PFSK-1 (cell line): ENCODE data around the gene IGFLR1.

Experiments
- FOXP2 ChIP-seq: optimal IDR thresholded peaks from 2 replicates; pipeline ENCODE3; 2011; ENCODE audit warnings: borderline replicate concordance, control low read depth, inconsistent platforms; ENCODE audit not compliant: insufficient read depth; ENCODE audit errors: extremely low read length, extremely low read depth
- POLR2AphosphoS5 ChIP-seq: IDR thresholded peaks from 2 replicates; pipeline ENCODE4 v1.6.1; 2012; ENCODE audit warnings: low read depth, mild to moderate bottlenecking, control low read depth, low read length, moderate library complexity
- REST ChIP-seq, 2 experiments: IDR thresholded peaks; 2 replicates each; pipeline versions ENCODE4 v1.6.1 to v1.8.0; 2011 to 2012; ENCODE audit warnings: low read depth in 2 of 2, low read length in 2 of 2, control low read depth in 1 of 2, inconsistent platforms in 1 of 2, mild to moderate bottlenecking in 1 of 2, moderate library complexity in 1 of 2; ENCODE audit not compliant: insufficient read depth in 1 of 2
- SIN3A ChIP-seq: IDR thresholded peaks from 2 replicates; pipeline ENCODE4 v1.6.1; 2012; ENCODE audit warnings: mild to moderate bottlenecking, low read length, moderate library complexity, borderline replicate concordance; ENCODE audit not compliant: insufficient read depth
- TAF1 ChIP-seq: IDR thresholded peaks from 2 replicates; pipeline ENCODE4 v1.6.1; 2012; ENCODE audit warnings: low read length, control low read depth, borderline replicate concordance; ENCODE audit not compliant: insufficient read depth

Gene IGFLR1

GRCh38 chr19:35734889-35735288 lies 7.4 kb downstream of the IGFLR1 start:
- TF ChIP-seq TAF1 (no peak), SIN3A (no peak), FOXP2 (no peak), REST (IDR thresholded peaks at IDR 0.05; ENCODE audit: insufficient read depth in 1 of 2, low read depth in 2 of 2, low read length in 2 of 2) (no peak), POLR2AphosphoS5 (no peak)

- no peak for TF ChIP-seq POLR2AphosphoS5
- no peak for TF ChIP-seq TAF1
These were observed 8.0 kb downstream of the IGFLR1 start for GRCh38 chr19:35734273-35734672.

- TF ChIP-seq POLR2AphosphoS5 (peak; percentile 24; the same call in 1 of the 2 replicates), FOXP2 (no peak)
These were observed 8.8 kb downstream of the IGFLR1 start for GRCh38 chr19:35733180-35734125.

- TF ChIP-seq SIN3A (no peak), POLR2AphosphoS5 (no peak), FOXP2 (no peak), REST (IDR thresholded peaks at IDR 0.05; ENCODE audit: insufficient read depth in 1 of 2, low read depth in 2 of 2, low read length in 2 of 2) (no peak), TAF1 (no peak)
These were observed 9.6 kb downstream of the IGFLR1 start for GRCh38 chr19:35732540-35733179.

- no peak for TF ChIP-seq POLR2AphosphoS5
- TF ChIP-seq TAF1, result no peak
- TF ChIP-seq FOXP2, result no peak
- no peak for TF ChIP-seq SIN3A
- no peak for TF ChIP-seq REST (IDR thresholded peaks at IDR 0.05; ENCODE audit: insufficient read depth in 1 of 2, low read depth in 2 of 2, low read length in 2 of 2)
These were observed 10.4 kb downstream of the IGFLR1 start for GRCh38 chr19:35731779-35732405.
